Common myeloid progenitor, CD34-positive (primary cell): Measurements from ENCODE around the gene INTS6L. TPM values are rescaled to one million over a fixed set of nuclear protein-coding genes. Genes with fewer than 3 reads are reported as not detected.

ENCODE experiments used
- CTCF ChIA-PET: fragments of 350-600 bp; sonication (Branson Sonifier 250); formaldehyde crosslinking; loops from one replicate; lab custom pipeline; 2021; ENCODE audit warnings: antibody characterized with exemption; lab: Charles Lee
- POLR2A ChIA-PET: fragments of 350-600 bp; sonication (Branson Sonifier 250); formaldehyde crosslinking; loops from one replicate; lab custom pipeline; 2021; ENCODE audit warnings: antibody characterized with exemption; lab: Charles Lee
- DNase-seq, 3 donors: peaks; one replicate each; pipeline versions ENCODE4 v3.0.0 to v3.0.0-alpha.2; 2013
- H3K27ac ChIP-seq, 2 experiments: 1 replicate in 1 of 2; 2 replicates in 1 of 2; pipeline ENCODE4 v1.7.0; 2013; ENCODE audit warnings: inconsistent platforms in 2 of 2, low read length in 2 of 2, mild to moderate bottlenecking in 2 of 2, low read depth in 1 of 2, moderate library complexity in 1 of 2; ENCODE audit not compliant: severe bottlenecking in 2 of 2, insufficient read depth in 1 of 2, poor library complexity in 1 of 2
- H3K27me3 ChIP-seq, 5 experiments: replicated peaks in 2 of 5; 1 replicate in 3 of 5; 2 replicates in 2 of 5; pipeline versions ENCODE4 v1.6.1 to v1.7.0; 2013; ENCODE audit warnings: low read length in 4 of 5, mild to moderate bottlenecking in 2 of 5, moderate library complexity in 2 of 5, inconsistent platforms in 1 of 5; ENCODE audit not compliant: insufficient read depth in 5 of 5, control insufficient read depth in 4 of 5
- H3K36me3 ChIP-seq, 4 experiments: 1 replicate in 2 of 4; 2 replicates in 2 of 4; pipeline versions ENCODE4 v1.6.1 to v1.7.0; 2013; ENCODE audit warnings: low read length in 3 of 4, control low read depth in 1 of 4, mild to moderate bottlenecking in 1 of 4; ENCODE audit not compliant: control insufficient read depth in 4 of 4, insufficient read depth in 4 of 4
- H3K4me1 ChIP-seq, 4 experiments: 1 replicate in 3 of 4; 2 replicates in 1 of 4; pipeline versions ENCODE4 v1.6.1 to v1.7.1; 2013; ENCODE audit warnings: low read length in 3 of 4, mild to moderate bottlenecking in 3 of 4, control low read depth in 1 of 4, inconsistent platforms in 1 of 4, moderate library complexity in 1 of 4; ENCODE audit not compliant: control insufficient read depth in 4 of 4, insufficient read depth in 4 of 4; ENCODE audit errors: control extremely low read depth in 1 of 4
- H3K4me3 ChIP-seq, 7 experiments: 1 replicate in 4 of 7; 2 replicates in 3 of 7; pipeline versions ENCODE4 v1.5.1 to v1.7.0; 2013; ENCODE audit warnings: mild to moderate bottlenecking in 7 of 7, low read length in 6 of 7, moderate library complexity in 6 of 7, inconsistent platforms in 2 of 7, low read depth in 2 of 7, control low read depth in 1 of 7; ENCODE audit not compliant: insufficient read depth in 4 of 7, control insufficient read depth in 1 of 7; ENCODE audit errors: extremely low read depth in 1 of 7
- H3K9me3 ChIP-seq, 5 experiments: 1 replicate in 4 of 5; 2 replicates in 1 of 5; pipeline versions ENCODE4 v1.6.1 to v1.7.1; 2013; ENCODE audit warnings: low read length in 4 of 5, mild to moderate bottlenecking in 2 of 5, inconsistent platforms in 1 of 5, low read depth in 1 of 5, moderate library complexity in 1 of 5; ENCODE audit not compliant: control insufficient read depth in 4 of 5, insufficient read depth in 2 of 5; ENCODE audit errors: control extremely low read depth in 1 of 5
- WGBS: methylation state at CpG from one replicate; pipeline ENCODE4 v1.1.5; 2013; ENCODE audit not compliant: insufficient coverage; 5-methylcytosine and 5-hydroxymethylcytosine counted together
- polyA plus RNA-seq: library from polyadenylated mRNA; unstranded; fragments of 120-200 nt; gene quantifications from one replicate; pipeline ENCODE4 v1.2.1, GENCODE V29; 2013

The INTS6L gene, protein sequence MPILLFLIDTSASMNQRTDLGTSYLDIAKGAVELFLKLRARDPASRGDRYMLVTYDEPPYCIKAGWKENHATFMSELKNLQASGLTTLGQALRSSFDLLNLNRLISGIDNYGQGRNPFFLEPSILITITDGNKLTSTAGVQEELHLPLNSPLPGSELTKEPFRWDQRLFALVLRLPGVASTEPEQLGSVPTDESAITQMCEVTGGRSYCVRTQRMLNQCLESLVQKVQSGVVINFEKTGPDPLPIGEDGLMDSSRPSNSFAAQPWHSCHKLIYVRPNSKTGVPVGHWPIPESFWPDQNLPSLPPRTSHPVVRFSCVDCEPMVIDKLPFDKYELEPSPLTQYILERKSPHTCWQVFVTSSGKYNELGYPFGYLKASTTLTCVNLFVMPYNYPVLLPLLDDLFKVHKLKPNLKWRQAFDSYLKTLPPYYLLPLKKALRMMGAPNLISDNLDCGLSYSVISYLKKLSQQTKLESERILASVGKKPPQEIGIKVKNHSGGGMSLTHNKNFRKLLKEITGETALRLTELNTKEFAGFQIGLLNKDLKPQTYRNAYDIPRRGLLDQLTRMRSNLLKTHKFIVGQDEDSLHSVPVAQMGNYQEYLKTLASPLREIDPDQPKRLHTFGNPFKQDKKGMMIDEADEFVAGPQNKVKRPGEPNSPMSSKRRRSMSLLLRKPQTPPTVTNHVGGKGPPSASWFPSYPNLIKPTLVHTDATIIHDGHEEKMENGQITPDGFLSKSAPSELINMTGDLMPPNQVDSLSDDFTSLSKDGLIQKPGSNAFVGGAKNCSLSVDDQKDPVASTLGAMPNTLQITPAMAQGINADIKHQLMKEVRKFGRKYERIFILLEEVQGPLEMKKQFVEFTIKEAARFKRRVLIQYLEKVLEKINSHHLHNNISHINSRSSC
- 36.7 TPM for polyA plus RNA-seq

DNA sequence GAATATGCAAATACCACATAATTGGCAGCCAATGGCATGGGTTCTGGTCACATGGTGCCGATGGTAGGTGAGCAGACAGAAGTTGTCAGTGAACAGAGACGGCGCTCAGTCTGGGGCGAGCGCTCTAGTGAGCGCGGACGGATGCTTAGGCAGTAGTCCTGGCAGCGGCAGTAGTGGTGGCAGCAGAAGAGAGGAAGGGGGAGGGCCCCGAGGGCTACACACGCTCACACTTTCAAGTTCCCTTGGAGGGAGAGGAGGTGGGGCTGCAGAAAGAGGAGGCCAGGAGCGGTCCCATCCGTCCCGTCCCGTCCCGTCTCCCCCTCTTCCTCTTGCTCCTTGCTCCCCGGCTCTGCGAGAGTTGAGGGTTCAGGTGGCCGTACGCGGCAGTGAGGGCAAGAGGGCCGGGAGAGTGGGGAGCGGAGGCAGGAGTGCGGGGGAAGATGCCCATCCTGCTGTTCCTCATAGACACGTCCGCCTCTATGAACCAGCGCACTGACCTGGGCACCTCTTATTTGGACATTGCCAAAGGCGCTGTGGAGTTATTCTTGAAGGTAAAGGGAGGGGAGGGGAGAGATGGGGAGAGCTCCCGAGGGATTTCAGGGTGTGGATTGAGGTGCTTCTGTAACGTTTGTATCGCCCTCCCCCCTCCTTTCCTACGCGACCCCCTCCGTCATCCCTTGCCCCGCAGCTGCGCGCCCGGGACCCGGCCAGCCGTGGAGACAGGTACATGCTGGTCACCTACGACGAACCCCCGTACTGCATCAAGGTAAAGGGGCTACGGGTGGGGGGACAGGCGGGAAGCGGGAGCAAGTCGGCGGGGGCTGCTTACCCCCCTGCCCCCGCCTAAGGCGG is at the start of gene INTS6L:
Gene INTS6L (plus strand): TSS at position 108 of the 852 bp plus-strand sequence. CDS start 333 bp downstream, at position 441.
- WGBS: 38% methylated on average over 14 of the region's 50 CpGs
- H3K4me1 ChIP-seq: peaks cover 0 to 19% (median 3%) of the 10 kb centered on the region in 4 experiments
- no peaks in the 10 kb centered on the region for H3K36me3 ChIP-seq
- no peaks in the 10 kb centered on the region for H3K27me3 ChIP-seq
- DNase-seq: peak; percentile 90 to 96 (median 95)
- peak within 1 kb of the TSS; percentile 63 to 88 (median 74) for H3K4me3 ChIP-seq
- no peaks in the 10 kb centered on the region for H3K9me3 ChIP-seq
- POLR2A ChIA-PET: no interaction called here
- CTCF ChIA-PET: interaction anchor here (1.1 kb wide), 1 partner anchor 24 kb away, joined by 3 read pairs; no protein-coding TSS in a partner anchor
- H3K27ac ChIP-seq: peak within 1 kb of the TSS; percentile 40 to 79

DNA sequence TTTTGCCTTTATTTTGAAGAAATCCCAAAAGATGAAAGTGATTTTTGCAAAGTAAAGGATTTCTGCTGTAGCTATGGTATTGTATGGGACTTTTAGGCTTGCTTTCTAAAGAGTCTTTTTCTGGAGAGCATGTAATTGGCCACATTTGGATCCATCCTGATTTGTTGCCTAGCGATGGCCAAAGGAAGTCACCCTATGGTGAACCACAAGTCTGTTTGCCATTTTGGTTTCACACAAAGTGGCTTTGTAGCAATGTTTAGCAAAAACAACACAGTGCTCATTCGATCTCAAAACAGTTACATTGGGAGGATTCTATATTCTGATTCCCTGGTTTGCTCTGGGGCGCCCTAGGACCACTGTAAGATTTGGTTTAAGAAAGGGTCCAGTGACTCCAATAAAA is 44.1 kb upstream of the INTS6L start:
- POLR2A ChIA-PET: no interaction called here
- Histone ChIP-seq H3K27ac (no peak overlapping the region), H3K4me1 (no peaks in the 10 kb centered on the region), H3K9me3 (no peaks in the 10 kb centered on the region), H3K36me3 (no peaks in the 10 kb centered on the region), H3K27me3 (no peaks in the 10 kb centered on the region), H3K4me3 (no peak overlapping the region)
- 97% methylated on average over 2 of the region's 3 CpGs for WGBS
- CTCF ChIA-PET: no interaction called here
- no peak for DNase-seq

DNA sequence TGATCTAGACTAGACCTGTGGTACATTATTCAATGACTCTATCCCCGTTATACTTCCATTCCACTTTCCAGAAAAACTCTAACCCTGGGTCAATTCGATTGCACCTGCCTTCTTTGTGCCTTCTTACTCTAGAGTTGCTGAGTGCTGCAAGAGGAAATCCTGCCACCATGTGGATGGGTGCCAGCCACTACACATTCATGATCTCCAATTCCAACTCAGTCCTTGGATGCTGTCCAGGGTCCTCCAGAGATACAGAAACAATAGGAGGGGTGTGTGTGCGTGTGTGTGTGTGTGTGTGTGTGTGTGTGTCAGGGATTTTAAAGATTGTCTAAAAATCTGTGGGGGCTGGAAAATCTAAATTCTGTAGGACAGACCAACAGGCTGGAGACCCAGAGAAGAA is 42.9 kb upstream of the INTS6L start:
- no peak overlapping the region for H3K4me3 ChIP-seq
- POLR2A ChIA-PET: no interaction called here
- no peaks in the 10 kb centered on the region for H3K4me1 ChIP-seq
- no peaks in the 10 kb centered on the region for H3K36me3 ChIP-seq
- WGBS: 22% methylated on average over 2 of the region's 3 CpGs
- no peaks in the 10 kb centered on the region for H3K27me3 ChIP-seq
- H3K9me3 ChIP-seq: no peaks in the 10 kb centered on the region
- peak; percentile 73 to 88 (median 86) for DNase-seq
- CTCF ChIA-PET: no interaction called here
- H3K27ac ChIP-seq: no peak overlapping the region

DNA sequence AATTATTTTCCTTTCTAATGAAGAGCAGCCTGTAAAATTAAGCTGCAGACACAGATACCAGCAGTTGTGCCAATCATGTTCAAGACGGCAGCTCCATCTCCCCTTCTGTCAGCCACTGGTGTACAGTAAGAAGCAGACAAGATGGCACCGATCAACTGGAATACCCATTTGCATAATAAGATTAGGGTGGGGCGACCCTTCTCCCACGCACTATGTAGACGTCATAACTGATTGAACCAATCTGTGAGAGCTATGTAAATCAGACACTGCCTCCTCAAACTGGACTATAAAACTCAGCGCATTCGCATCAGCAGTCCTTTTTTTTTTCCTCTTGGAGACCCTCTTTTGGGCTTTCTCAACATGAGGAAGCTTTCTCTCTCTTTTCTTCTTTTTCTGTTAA is 40.4 kb upstream of the INTS6L start:
- H3K4me1 ChIP-seq: no peaks in the 10 kb centered on the region
- no peaks in the 10 kb centered on the region for H3K27me3 ChIP-seq
- ChIA-PET CTCF (no interaction called here), POLR2A (no interaction called here)
- WGBS: 80% methylated on average over 7 of the region's 7 CpGs
- H3K9me3 ChIP-seq: no peaks in the 10 kb centered on the region
- no peaks in the 10 kb centered on the region for H3K36me3 ChIP-seq
- H3K27ac ChIP-seq: no peak overlapping the region
- H3K4me3 ChIP-seq: no peak overlapping the region
- DNase-seq: no peak

DNA sequence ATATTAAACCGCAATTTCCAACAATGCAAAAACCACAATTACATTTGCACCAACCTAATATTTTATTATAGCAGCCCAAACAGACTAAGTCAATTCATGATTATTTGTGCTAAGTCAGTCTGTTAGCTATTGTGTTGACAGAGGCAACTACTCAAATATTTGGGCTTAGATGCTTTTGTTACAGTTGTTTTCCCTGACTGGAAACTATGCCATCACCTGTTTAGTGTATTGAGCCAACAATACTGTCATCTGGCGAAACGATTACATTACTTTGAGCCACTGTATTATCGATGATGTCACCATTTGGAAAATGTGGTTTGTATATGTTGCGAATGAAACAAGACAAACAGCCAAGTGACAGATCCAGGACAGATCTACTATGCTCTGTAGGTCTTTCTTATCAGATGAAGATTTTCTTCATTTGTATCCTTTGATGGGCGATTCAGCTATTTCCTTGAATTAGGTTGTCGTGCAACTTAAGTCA is 38.7 kb upstream of the INTS6L start:
- H3K36me3 ChIP-seq: no peaks in the 10 kb centered on the region
- H3K27me3 ChIP-seq: no peaks in the 10 kb centered on the region
- 90% methylated on average over 4 of the region's 7 CpGs for WGBS
- H3K4me1 ChIP-seq: no peaks in the 10 kb centered on the region
- H3K9me3 ChIP-seq: no peaks in the 10 kb centered on the region
- ChIA-PET CTCF (interaction anchor here (0.6 to 1.2 kb wide), 2 partner anchors 64 to 81 kb away, joined by 3 read pairs; no protein-coding TSS in a partner anchor), POLR2A (no interaction called here)
- DNase-seq: no peak
- no peak overlapping the region for H3K4me3 ChIP-seq
- no peak overlapping the region for H3K27ac ChIP-seq

DNA sequence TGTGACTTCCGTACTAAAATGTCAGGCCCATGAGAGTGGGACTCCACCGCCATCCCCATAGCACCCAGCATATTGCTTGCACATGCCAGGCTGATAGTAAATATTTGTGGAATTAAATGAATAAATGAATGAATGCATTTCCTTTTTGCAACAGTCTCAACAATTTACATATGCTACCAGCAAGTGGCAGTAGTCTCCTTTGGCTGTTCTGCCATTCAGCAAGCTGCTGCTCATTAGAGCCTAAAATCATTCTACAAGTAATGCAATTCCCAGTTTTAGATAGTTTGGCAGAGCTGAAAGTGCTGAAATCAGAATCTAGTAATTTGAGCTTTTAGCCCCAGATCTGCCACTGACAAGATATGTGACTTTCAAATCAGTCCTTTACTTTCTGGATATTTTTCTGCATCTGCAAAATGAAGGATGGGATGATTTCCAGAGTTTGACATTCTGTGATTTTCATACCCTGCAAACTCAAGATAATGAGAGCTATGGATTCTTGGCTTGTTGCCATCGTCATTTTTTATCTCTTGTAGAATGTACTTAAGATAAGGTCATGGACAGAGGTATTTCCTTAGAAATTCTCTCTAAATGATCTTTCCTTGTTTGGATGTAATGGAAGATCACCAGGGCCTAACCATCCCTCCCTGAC is 35.7 kb upstream of the INTS6L start:
- ChIA-PET CTCF (interaction anchor here (0.6 to 1.4 kb wide), 7 partner anchors 25 to 436 kb away, joined by 3 to 4 read pairs (median 3); no protein-coding TSS in a partner anchor), POLR2A (no interaction called here)
- no peaks in the 10 kb centered on the region for H3K27me3 ChIP-seq
- no peak overlapping the region for H3K4me3 ChIP-seq
- no peaks in the 10 kb centered on the region for H3K9me3 ChIP-seq
- no peak overlapping the region for H3K27ac ChIP-seq
- no peaks in the 10 kb centered on the region for H3K36me3 ChIP-seq
- 43% methylated on average over 1 of the region's 3 CpGs for WGBS
- peak; percentile 33 to 66 (median 65) for DNase-seq
- H3K4me1 ChIP-seq: no peaks in the 10 kb centered on the region
